B cell (primary cell): ENCODE measurements around the gene POLN. TPM values are rescaled to one million over a fixed set of nuclear protein-coding genes. Genes with fewer than 3 reads are reported as not detected.

Experiments
- ATAC-seq: fragments of 200-7000 bp; cut with Tn5 transposase; one replicate; pipeline ENCODE4 v1.10.0; 2021; ENCODE audit warnings: low read depth, mild to moderate bottlenecking, moderate number of reproducible peaks, moderate library complexity
- CTCF ChIA-PET: fragments of 350-600 bp; sonication (Branson Sonifier 250); formaldehyde crosslinking; loops from one replicate; lab custom pipeline; 2021; ENCODE audit warnings: antibody characterized with exemption, inconsistent platforms; lab: Charles Lee
- POLR2A ChIA-PET: fragments of 350-600 bp; sonication (Branson Sonifier 250); formaldehyde crosslinking; loops from one replicate; lab custom pipeline; 2021; ENCODE audit warnings: antibody characterized with exemption; lab: Charles Lee
- DNase-seq: peaks from one replicate; pipeline ENCODE4 v3.0.0; 2013
- H2AFZ ChIP-seq: 2 replicates; pipeline ENCODE4 v1.6.1; 2012; ENCODE audit warnings: mild to moderate bottlenecking, low read depth, low read length; ENCODE audit not compliant: insufficient read depth, poor library complexity, severe bottlenecking
- H3K27ac ChIP-seq, 2 donors: 1 replicate in 1 of 2; 2 replicates in 1 of 2; pipeline ENCODE4 v1.5.1; 2012 to 2013; ENCODE audit warnings: low read length in 2 of 2, mild to moderate bottlenecking in 2 of 2, moderate library complexity in 1 of 2
- H3K27me3 ChIP-seq, 4 experiments: fragments of 200-600 bp in 1 of 4; sonication (generic) in 1 of 4; replicated peaks in 1 of 4; 1 replicate in 2 of 4; 2 replicates in 2 of 4; pipeline versions ENCODE4 v1.6.1 to v1.7.0; 2013 to 2016; ENCODE audit warnings: low read length in 3 of 4, mild to moderate bottlenecking in 2 of 4, mixed read lengths in 1 of 4, moderate library complexity in 1 of 4; ENCODE audit not compliant: insufficient read depth in 4 of 4, control insufficient read depth in 3 of 4; ENCODE audit errors: control extremely low read depth in 1 of 4
- H3K36me3 ChIP-seq, 2 experiments: replicated peaks in 1 of 2; 1 replicate in 1 of 2; 2 replicates in 1 of 2; pipeline versions ENCODE4 v1.6.1 to v1.7.1; 2013; ENCODE audit warnings: low read length in 1 of 2; ENCODE audit not compliant: insufficient read depth in 2 of 2, control insufficient read depth in 1 of 2; ENCODE audit errors: control extremely low read depth in 1 of 2, extremely low read depth in 1 of 2
- H3K4me1 ChIP-seq, 2 donors: fragments of 200-600 bp in 1 of 2; sonication (generic) in 1 of 2; 1 replicate in 1 of 2; 2 replicates in 1 of 2; pipeline versions ENCODE4 v1.5.1 to v1.6.1; 2013 to 2017; ENCODE audit warnings: low read length in 2 of 2; ENCODE audit not compliant: control insufficient read depth in 2 of 2, insufficient read depth in 2 of 2
- H3K4me2 ChIP-seq: replicated peaks from 2 replicates; pipeline ENCODE3; 2012; ENCODE audit warnings: mild to moderate bottlenecking, low read depth, low read length; ENCODE audit not compliant: poor library complexity, severe bottlenecking
- H3K4me3 ChIP-seq, 5 experiments: fragments of 200-600 bp in 1 of 5; sonication (generic) in 1 of 5; 1 replicate in 3 of 5; 2 replicates in 2 of 5; pipeline versions ENCODE4 v1.5.1 to v1.7.0; 2011 to 2016; ENCODE audit warnings: low read length in 4 of 5, mild to moderate bottlenecking in 4 of 5, low read depth in 2 of 5, control low read depth in 1 of 5, moderate library complexity in 1 of 5; ENCODE audit not compliant: insufficient read depth in 1 of 5; ENCODE audit errors: control extremely low read depth in 1 of 5, extremely low read depth in 1 of 5
- H3K79me2 ChIP-seq: fragments of 200-600 bp; sonication (generic); one replicate; pipeline ENCODE4 v1.6.0; 2016; ENCODE audit warnings: low read length; ENCODE audit not compliant: control insufficient read depth, insufficient read depth
- H3K9ac ChIP-seq: fragments of 200-600 bp; sonication (generic); 2 replicates; pipeline ENCODE4 v1.6.1; 2017; ENCODE audit warnings: mild to moderate bottlenecking, low read length, moderate library complexity
- H3K9me3 ChIP-seq, 3 donors: one replicate each; pipeline versions ENCODE4 v1.6.1 to v1.7.1; 2013; ENCODE audit warnings: low read length in 2 of 3; ENCODE audit not compliant: control insufficient read depth in 2 of 3, insufficient read depth in 1 of 3; ENCODE audit errors: control extremely low read depth in 1 of 3
- H4K20me1 ChIP-seq: 2 replicates; pipeline ENCODE4 v1.6.0; 2012; ENCODE audit warnings: mild to moderate bottlenecking, low read length; ENCODE audit not compliant: insufficient read depth, control insufficient read depth, poor library complexity, severe bottlenecking
- H3K27ac Mint-ChIP-seq: one replicate; pipeline ENCODE4 v1.8.0; 2021; ENCODE audit warnings: mixed read lengths
- H3K27me3 Mint-ChIP-seq: one replicate; pipeline ENCODE4 v1.8.0; 2021; ENCODE audit warnings: mixed read lengths
- H3K4me1 Mint-ChIP-seq: one replicate; pipeline ENCODE4 v1.8.0; 2021; ENCODE audit warnings: mixed read lengths
- H3K4me3 Mint-ChIP-seq: one replicate; pipeline ENCODE4 v1.8.0; 2021; ENCODE audit warnings: mixed read lengths
- H3K9me3 Mint-ChIP-seq: one replicate; pipeline ENCODE4 v1.8.0; 2022; ENCODE audit warnings: mixed read lengths; ENCODE audit not compliant: insufficient read depth
- EZH2 ChIP-seq: IDR thresholded peaks from 2 replicates; pipeline ENCODE4 v1.6.1; 2012; ENCODE audit warnings: borderline replicate concordance, low read depth, mild to moderate bottlenecking, moderate library complexity, low read length; ENCODE audit not compliant: insufficient read depth, poor library complexity, severe bottlenecking
- WGBS: methylation state at CpG from one replicate; pipeline ENCODE4 v1.1.5; 2013; ENCODE audit warnings: missing lambda C conversion rate; ENCODE audit not compliant: insufficient coverage; 5-methylcytosine and 5-hydroxymethylcytosine counted together
- intact Hi-C: fragments of 100-400 bp; cut with micrococcal nuclease; formaldehyde crosslinking; loops from one replicate; pipeline ENCODE4 v1.10.0; 2022
- polyA plus RNA-seq: library from polyadenylated mRNA; depleted of rRNA; stranded (reverse); fragments of >200 nt; gene quantifications from 2 replicates; pipeline ENCODE4 v1.2.3, GENCODE V29; 2012
- total RNA-seq, 2 donors: library from RNA; stranded (reverse); fragments of 120-200 nt in 1 of 2; gene quantifications; 1 replicate in 1 of 2; 2 replicates in 1 of 2; pipeline versions ENCODE4 v1.2.3 to v1.2.4, GENCODE V29; 2013 to 2022
- TF ChIP-seq, protein P1 (sequence below): fragments of 200-600 bp; IDR thresholded peaks from one replicate; pipeline ENCODE4 v1.8.0; 2022; ENCODE audit warnings: antibody characterized with exemption, mild to moderate bottlenecking

Gene POLN
- total and polyA plus RNA-seq, 2 donors (not counting 1 experiment from before 2014, with no cell fraction given) = 0.73 to 1.5 TPM

DNA sequence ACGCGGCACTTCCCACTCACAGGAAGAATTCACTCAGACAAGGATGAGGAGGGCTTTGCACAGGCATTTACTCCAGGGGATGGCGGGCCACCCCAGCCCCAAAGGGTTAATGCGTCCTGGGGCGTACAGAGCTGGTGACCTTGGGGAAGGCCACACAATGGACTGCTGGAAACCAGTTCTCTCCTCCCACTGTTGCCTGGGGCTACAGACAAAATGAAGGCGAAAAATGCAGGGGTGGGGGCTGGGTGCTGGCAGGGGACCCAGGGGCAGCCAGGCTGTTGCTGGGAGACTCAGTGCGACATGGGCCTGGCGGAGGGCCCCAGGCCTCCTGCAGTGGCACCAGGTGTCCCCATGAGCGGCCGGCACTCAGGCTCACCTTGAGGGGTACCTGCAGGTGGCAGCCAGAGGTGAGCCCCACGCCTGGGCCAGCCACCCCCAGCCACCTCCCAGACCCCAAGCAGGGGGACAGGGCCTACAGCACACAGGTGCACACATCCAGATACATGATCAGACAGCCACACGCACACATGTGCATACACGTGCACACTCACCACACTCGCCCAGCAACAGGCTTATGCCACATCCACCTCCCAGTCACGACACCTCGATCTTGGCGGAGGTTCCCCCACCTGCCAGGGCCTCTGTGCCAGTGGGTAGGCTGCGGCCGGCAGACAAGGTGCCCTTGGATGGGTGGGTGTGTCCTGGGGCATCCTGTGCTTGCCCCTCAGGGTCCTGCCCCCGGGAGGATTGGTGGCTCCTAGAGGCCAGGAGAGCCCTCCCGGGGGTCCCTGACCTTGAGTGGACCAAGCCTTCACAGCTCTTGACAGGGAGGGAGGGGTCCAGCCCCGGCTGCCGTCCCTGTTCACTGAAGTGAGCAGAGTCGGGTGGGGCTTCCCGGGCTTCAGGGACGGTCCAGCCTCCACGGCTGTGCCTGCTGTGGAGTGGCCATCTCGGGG, 169.7 kb downstream of the POLN start:
- ChIA-PET POLR2A (no interaction called here), CTCF (no interaction called here)
- Mint-ChIP-seq H3K4me3 (no peak overlapping the region), H3K27me3 (no peaks in the 10 kb centered on the region), H3K9me3 (no peaks in the 10 kb centered on the region), H3K27ac (no peak overlapping the region), H3K4me1 (no peaks in the 10 kb centered on the region)
- H3K9ac ChIP-seq = no peak overlapping the region
- H3K27ac ChIP-seq = no peak overlapping the region
- no peaks in the 10 kb centered on the region for H3K79me2 ChIP-seq
- intact Hi-C loops = no loop called here
- H2AFZ ChIP-seq = no peak overlapping the region
- ATAC-seq (no peak), DNase-seq (no peak)
- no peaks in the 10 kb centered on the region for H3K9me3 ChIP-seq
- no peaks in the 10 kb centered on the region for H4K20me1 ChIP-seq
- H3K4me2 ChIP-seq = no peak overlapping the region
- TF ChIP-seq, protein P1, sequence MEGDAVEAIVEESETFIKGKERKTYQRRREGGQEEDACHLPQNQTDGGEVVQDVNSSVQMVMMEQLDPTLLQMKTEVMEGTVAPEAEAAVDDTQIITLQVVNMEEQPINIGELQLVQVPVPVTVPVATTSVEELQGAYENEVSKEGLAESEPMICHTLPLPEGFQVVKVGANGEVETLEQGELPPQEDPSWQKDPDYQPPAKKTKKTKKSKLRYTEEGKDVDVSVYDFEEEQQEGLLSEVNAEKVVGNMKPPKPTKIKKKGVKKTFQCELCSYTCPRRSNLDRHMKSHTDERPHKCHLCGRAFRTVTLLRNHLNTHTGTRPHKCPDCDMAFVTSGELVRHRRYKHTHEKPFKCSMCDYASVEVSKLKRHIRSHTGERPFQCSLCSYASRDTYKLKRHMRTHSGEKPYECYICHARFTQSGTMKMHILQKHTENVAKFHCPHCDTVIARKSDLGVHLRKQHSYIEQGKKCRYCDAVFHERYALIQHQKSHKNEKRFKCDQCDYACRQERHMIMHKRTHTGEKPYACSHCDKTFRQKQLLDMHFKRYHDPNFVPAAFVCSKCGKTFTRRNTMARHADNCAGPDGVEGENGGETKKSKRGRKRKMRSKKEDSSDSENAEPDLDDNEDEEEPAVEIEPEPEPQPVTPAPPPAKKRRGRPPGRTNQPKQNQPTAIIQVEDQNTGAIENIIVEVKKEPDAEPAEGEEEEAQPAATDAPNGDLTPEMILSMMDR = no peak
- no peak for TF ChIP-seq EZH2
- no peaks in the 10 kb centered on the region for H3K4me1 ChIP-seq
- H3K36me3 ChIP-seq = no peaks in the 10 kb centered on the region
- no peak overlapping the region for H3K4me3 ChIP-seq
- WGBS = 92% methylated on average over 27 of the region's 28 CpGs
- H3K27me3 ChIP-seq = no peaks in the 10 kb centered on the region

DNA sequence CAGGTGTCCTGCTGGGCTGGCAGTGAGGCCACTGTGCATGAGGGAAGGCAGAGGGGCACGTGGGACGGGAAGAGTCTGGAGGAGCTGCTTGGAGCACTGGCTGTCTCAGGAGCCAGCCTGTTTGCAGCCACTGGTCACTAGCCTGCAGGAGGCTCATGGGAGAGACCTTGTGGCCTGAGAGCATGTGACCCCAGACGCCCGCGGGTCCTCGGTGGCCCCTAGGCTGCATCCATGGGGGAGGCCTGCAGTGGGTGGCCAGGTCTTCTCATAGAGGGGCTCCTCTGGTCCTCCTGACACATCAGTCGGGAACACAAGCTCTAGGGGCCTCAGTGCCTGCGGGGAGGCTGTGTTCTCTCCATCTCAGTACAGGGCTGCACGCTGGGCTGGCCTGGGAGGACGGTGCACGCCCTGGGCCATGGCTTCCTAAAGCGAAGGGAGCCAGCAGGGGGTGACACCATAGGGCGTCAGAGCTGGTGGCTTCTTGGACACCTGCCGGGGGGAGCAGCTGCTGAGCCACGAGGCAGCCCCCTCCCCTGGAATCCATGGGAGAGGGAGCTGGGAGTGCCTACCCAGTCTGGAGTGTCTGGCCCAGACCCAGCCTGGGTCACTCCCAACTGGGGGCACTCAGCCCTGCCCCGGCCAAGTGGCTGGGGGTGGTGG, 170.5 kb downstream of the POLN start:
- no peaks in the 10 kb centered on the region for H3K79me2 ChIP-seq
- H3K4me1 ChIP-seq = no peaks in the 10 kb centered on the region
- no peak overlapping the region for H3K27ac ChIP-seq
- H3K9ac ChIP-seq = no peak overlapping the region
- no peak overlapping the region for H3K4me3 ChIP-seq
- Mint-ChIP-seq H3K27ac (no peak overlapping the region), H3K9me3 (no peaks in the 10 kb centered on the region), H3K4me3 (no peak overlapping the region), H3K27me3 (no peaks in the 10 kb centered on the region), H3K4me1 (no peaks in the 10 kb centered on the region)
- H3K27me3 ChIP-seq = no peaks in the 10 kb centered on the region
- WGBS = 77% methylated on average over 15 of the region's 16 CpGs
- no peak overlapping the region for H2AFZ ChIP-seq
- ATAC-seq = no peak
- intact Hi-C loops = no loop called here
- CTCF ChIA-PET = no interaction called here
- no peaks in the 10 kb centered on the region for H3K9me3 ChIP-seq
- no peaks in the 10 kb centered on the region for H4K20me1 ChIP-seq
- no peaks in the 10 kb centered on the region for H3K36me3 ChIP-seq
- TF ChIP-seq EZH2 = no peak
- TF ChIP-seq, protein P1 = no peak
- POLR2A ChIA-PET = no interaction called here
- no peak for DNase-seq
- no peak overlapping the region for H3K4me2 ChIP-seq
